ENCODE data around the gene NACA2.

Gene NACA2

GRCh38 chr17:61591018-61591417 lies at the start of gene NACA2:
Gene NACA2 (minus strand): TSS chr17:61591219. CDS start chr17:61591180, 39 bp downstream.
- DNase-seq (ENCODE audit: low read depth) = no peak
- TF ChIP-seq, protein P1, sequence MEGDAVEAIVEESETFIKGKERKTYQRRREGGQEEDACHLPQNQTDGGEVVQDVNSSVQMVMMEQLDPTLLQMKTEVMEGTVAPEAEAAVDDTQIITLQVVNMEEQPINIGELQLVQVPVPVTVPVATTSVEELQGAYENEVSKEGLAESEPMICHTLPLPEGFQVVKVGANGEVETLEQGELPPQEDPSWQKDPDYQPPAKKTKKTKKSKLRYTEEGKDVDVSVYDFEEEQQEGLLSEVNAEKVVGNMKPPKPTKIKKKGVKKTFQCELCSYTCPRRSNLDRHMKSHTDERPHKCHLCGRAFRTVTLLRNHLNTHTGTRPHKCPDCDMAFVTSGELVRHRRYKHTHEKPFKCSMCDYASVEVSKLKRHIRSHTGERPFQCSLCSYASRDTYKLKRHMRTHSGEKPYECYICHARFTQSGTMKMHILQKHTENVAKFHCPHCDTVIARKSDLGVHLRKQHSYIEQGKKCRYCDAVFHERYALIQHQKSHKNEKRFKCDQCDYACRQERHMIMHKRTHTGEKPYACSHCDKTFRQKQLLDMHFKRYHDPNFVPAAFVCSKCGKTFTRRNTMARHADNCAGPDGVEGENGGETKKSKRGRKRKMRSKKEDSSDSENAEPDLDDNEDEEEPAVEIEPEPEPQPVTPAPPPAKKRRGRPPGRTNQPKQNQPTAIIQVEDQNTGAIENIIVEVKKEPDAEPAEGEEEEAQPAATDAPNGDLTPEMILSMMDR (conservative IDR thresholded peaks at IDR 0.05; ENCODE audit: low read depth, low read length) = no peak
- no peak within 1 kb of the TSS for H3K4me3 ChIP-seq (ENCODE audit: low read length)

GRCh38 chr17:61639818-61640217 lies 48.8 kb upstream of the NACA2 start:
- no peak for DNase-seq (ENCODE audit: low read depth)
- no peak overlapping the region for H3K4me3 ChIP-seq (ENCODE audit: low read length)
- TF ChIP-seq, protein P1 (conservative IDR thresholded peaks at IDR 0.05; ENCODE audit: low read depth, low read length) = no peak

GRCh38 chr17:61638087-61638486 lies 47.1 kb upstream of the NACA2 start:
- no peak for DNase-seq (ENCODE audit: low read depth)
- H3K4me3 ChIP-seq (ENCODE audit: low read length) = no peak overlapping the region
- TF ChIP-seq, protein P1 (conservative IDR thresholded peaks at IDR 0.05; ENCODE audit: low read depth, low read length) = no peak

DNA sequence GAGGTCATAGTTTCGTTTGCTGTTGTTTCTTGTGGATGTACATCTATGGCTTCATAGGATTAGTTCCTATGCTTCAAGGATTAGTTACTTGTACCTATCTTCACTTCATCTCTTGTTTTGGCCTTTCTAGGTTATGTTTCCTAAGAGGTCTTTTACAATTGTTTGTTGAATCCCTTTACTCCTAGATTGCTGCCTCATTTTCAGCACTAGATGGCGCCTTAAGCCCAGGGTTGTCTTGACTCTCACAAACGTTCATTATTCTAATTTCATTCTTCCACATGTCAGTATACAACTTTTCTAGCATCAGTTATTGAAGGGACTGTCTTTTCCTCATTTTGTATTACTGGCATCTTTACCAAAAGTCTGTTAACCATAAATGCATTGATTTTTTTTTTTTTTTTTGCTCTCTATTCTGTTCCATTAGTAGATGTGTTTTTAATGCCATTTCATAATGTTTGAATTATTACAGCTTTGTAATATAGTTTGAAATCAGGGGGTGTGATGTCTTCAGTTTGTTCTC lies 45.0 kb upstream of the NACA2 start:
- DNase-seq (ENCODE audit: low read depth) = peak; percentile 7
- TF ChIP-seq, protein P1 (conservative IDR thresholded peaks at IDR 0.05; ENCODE audit: low read depth, low read length) = peak; percentile 83
- H3K4me3 ChIP-seq (ENCODE audit: low read length) = no peak overlapping the region

- no peak overlapping the region for H3K4me3 ChIP-seq (ENCODE audit: low read length)
- DNase-seq (ENCODE audit: low read depth) = no peak
- TF ChIP-seq, protein P1 (conservative IDR thresholded peaks at IDR 0.05; ENCODE audit: low read depth, low read length) = no peak
Observed at GRCh38 chr17:61634942-61635538, 44.0 kb upstream of the NACA2 start.

DNA sequence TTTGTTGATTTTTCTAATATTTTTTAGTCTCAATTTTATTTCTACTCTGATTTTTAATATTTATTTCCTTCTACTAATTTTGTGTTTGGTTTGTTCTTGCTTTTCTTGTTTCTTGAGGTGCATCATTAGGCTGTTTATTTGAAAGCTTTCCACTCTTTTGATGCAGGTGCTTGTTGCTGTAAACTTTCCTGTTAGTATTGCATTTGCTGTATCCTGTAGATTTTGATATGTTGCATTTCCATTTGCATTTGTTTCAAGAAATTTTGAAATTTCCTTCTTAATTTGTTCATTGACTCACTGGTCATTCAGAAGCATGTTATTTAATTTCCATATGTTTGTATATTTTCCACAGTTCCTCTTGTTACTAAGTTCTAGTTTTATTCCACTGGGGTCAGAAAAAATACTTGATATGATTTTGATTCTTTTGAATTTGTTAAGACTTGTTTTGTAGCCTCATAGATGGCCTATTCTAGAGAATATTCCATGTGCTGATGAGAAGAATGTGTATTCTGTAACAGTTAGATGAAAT lies 43.1 kb upstream of the NACA2 start:
- no peak overlapping the region for H3K4me3 ChIP-seq (ENCODE audit: low read length)
- TF ChIP-seq, protein P1 (conservative IDR thresholded peaks at IDR 0.05; ENCODE audit: low read depth, low read length) = no peak
- no peak for DNase-seq (ENCODE audit: low read depth)

GRCh38 chr17:61632826-61633225 lies 41.8 kb upstream of the NACA2 start:
- no peak overlapping the region for H3K4me3 ChIP-seq (ENCODE audit: low read length)
- no peak for DNase-seq (ENCODE audit: low read depth)
- TF ChIP-seq, protein P1 (conservative IDR thresholded peaks at IDR 0.05; ENCODE audit: low read depth, low read length) = no peak

Measured in retinal pigment epithelial cell (primary cell).